Fibroblast of the aortic adventitia (primary cell): ENCODE data around the gene TAB2. TPM values are rescaled to one million over a fixed set of nuclear protein-coding genes. Genes with fewer than 3 reads are reported as not detected.
A peak's percentile ranks its signal among the peaks of the same experiment; 100 is the strongest.
"Not testable (repeated sequence)": the region's sequence is repeated elsewhere in the genome, so short reads cannot be mapped to it uniquely, and the experiment has no call there.

Source experiments
- DNase-seq: peaks from one replicate; pipeline ENCODE4 v3.0.0-alpha.2; 2010; ENCODE audit warnings: low read depth
- H3K4me3 ChIP-seq: 2 replicates; pipeline ENCODE4 v1.5.1; 2011; ENCODE audit warnings: low read depth, mild to moderate bottlenecking, control low read depth, low read length, moderate library complexity
- CTCF ChIP-seq: IDR thresholded peaks from 2 replicates; pipeline ENCODE4 v1.5.1; 2011; ENCODE audit warnings: mild to moderate bottlenecking, low read length, control low read depth, inconsistent platforms; ENCODE audit not compliant: insufficient read depth
- total RNA-seq: library from RNA; depleted of rRNA; stranded (reverse); fragments of >200 nt; gene quantifications from 2 replicates; pipeline ENCODE4 v1.2.3, GENCODE V29; 2012; ENCODE audit warnings: low replicate concordance

The TAB2 gene
- total RNA-seq, 1 donor = 40.0 TPM

- TF ChIP-seq CTCF = no peak
- H3K4me3 ChIP-seq = no peak overlapping the region
- no peak for DNase-seq
Observed at GRCh38 chr6:149440735-149441671, 123.5 kb downstream of the TAB2 start.

GRCh38 chr6:149441740-149442139, 124.2 kb downstream of the TAB2 start:
- no peak for DNase-seq
- no peak for TF ChIP-seq CTCF

GRCh38 chr6:149443411-149444181, 126.1 kb downstream of the TAB2 start:
- TF ChIP-seq CTCF = no peak
- no peak overlapping the region for H3K4me3 ChIP-seq
- peak; percentile 70 for DNase-seq

More at GRCh38 chr6:149441740-149442139, 124.2 kb downstream of the TAB2 start:
- no peak overlapping the region for H3K4me3 ChIP-seq

- not testable (repeated sequence) for DNase-seq, H3K4me3 ChIP-seq
Observed at GRCh38 chr6:149444360-149445094, 127.0 kb downstream of the TAB2 start.

- no peak for TF ChIP-seq CTCF
- no peak overlapping the region for H3K4me3 ChIP-seq
- no peak for DNase-seq
Observed at GRCh38 chr6:149445095-149445466, 127.6 kb downstream of the TAB2 start.

- TF ChIP-seq CTCF = no peak
- H3K4me3 ChIP-seq = no peak overlapping the region
- DNase-seq = no peak
Observed at GRCh38 chr6:149445573-149445972, 128.1 kb downstream of the TAB2 start.
